Measurements from ENCODE around the gene UBTD1. TPM values are rescaled to one million over a fixed set of nuclear protein-coding genes. Genes with fewer than 3 reads are reported as not detected.
"Not testable (repeated sequence)": the region's sequence is repeated elsewhere in the genome, so short reads cannot be mapped to it uniquely, and the experiment has no call there.

Gene UBTD1
- total and polyA plus RNA-seq, 5 donors from 2014 or later, result 0.22 to 2.2 (median 1.8) TPM

DNA sequence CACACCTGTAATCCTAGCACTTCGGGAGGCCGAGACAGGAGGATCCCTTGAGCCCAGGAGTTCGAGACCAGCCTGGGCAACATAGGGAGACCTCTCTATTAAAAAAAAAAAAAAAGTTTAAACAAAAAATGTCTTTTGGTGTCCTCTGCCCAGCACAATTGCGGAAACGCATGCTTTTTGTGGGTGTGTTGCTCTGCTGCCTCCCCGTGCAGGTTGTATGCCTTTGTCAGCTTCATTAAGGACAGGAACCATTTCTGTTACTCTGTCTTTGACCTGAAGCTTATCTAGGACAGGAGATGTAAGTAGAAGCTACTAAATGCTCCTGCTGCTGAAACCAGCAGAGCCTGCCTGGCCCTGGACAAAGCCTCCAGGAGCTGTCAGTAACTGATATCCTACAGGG is 52.5 kb downstream of the UBTD1 start:
- H3K27ac Mint-ChIP-seq, result no peak overlapping the region
- Histone ChIP-seq H3K4me3 (ENCODE audit: low read depth, low read length) (no peak overlapping the region), H3K27me3 (ENCODE audit: control insufficient read depth, insufficient read depth, low read length) (no peaks in the 10 kb centered on the region), H3K9me3 (ENCODE audit: control insufficient read depth in 2 of 2, low read length in 2 of 2) (no peaks in the 10 kb centered on the region), H3K27ac (ENCODE audit: insufficient read depth, low read length, poor library complexity, severe bottlenecking) (no peak overlapping the region), H3K36me3 (ENCODE audit: control insufficient read depth, insufficient read depth, low read length) (no peaks in the 10 kb centered on the region), H3K4me1 (ENCODE audit: control insufficient read depth, insufficient read depth, low read length, poor library complexity, severe bottlenecking) (no peaks in the 10 kb centered on the region)
- no peak overlapping the region for H3K4me3 Mint-ChIP-seq
- ATAC-seq (ENCODE audit: low read depth in 2 of 2) (no peak), DNase-seq (no peak)
- H3K27me3 Mint-ChIP-seq, result no peaks in the 10 kb centered on the region
- peaks cover 0 to 4% (median 2%) of the 10 kb centered on the region in 4 donors for H3K4me1 Mint-ChIP-seq
- no peaks in the 10 kb centered on the region for H3K36me3 Mint-ChIP-seq
- peaks cover 0 to 7% (median 0%) of the 10 kb centered on the region in 7 donors for H3K9me3 Mint-ChIP-seq

- Mint-ChIP-seq H3K9me3 (peaks cover 0 to 7% (median 0%) of the 10 kb centered on the region in 7 donors), H3K4me1 (peaks cover 0 to 4% (median 2%) of the 10 kb centered on the region in 4 donors), H3K36me3 (no peaks in the 10 kb centered on the region), H3K27me3 (no peaks in the 10 kb centered on the region), H3K4me3 (no peak overlapping the region), H3K27ac (no peak overlapping the region)
- Histone ChIP-seq H3K9me3 (ENCODE audit: control insufficient read depth in 2 of 2, low read length in 2 of 2) (no peaks in the 10 kb centered on the region), H3K27ac (ENCODE audit: insufficient read depth, low read length, poor library complexity, severe bottlenecking) (no peak overlapping the region), H3K27me3 (ENCODE audit: control insufficient read depth, insufficient read depth, low read length) (no peaks in the 10 kb centered on the region), H3K36me3 (ENCODE audit: control insufficient read depth, insufficient read depth, low read length) (no peaks in the 10 kb centered on the region), H3K4me3 (ENCODE audit: low read depth, low read length) (no peak overlapping the region), H3K4me1 (ENCODE audit: control insufficient read depth, insufficient read depth, low read length, poor library complexity, severe bottlenecking) (no peaks in the 10 kb centered on the region)
- peak; percentile 16 to 68 (median 44) for DNase-seq
- peak; percentile 72 to 80 for ATAC-seq (ENCODE audit: low read depth in 2 of 2)
Measured at GRCh38 chr10:97553575-97554031, 54.9 kb downstream of the UBTD1 start.

DNA sequence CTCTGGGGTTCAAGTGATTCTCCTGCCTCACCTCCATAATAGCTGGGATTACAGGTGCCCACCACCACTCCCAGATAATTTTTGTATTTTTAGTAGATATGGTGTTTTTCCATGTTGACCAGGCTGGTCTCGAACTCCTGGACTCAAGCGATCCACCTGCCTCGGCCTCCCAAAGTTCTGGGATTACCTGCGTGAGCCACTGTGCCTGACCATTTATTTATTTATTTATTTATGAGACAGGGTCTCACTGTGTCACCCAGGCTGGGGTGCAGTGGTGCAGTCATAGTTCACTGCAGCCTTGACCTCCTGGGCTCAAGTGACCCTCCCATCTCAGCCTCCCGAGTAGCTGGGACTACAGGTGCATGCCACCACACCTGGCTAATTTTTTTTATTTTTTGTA is 55.6 kb downstream of the UBTD1 start:
- H3K27me3 Mint-ChIP-seq; ATAC-seq (ENCODE audit: low read depth in 2 of 2); H3K36me3 Mint-ChIP-seq; H3K27me3 ChIP-seq (ENCODE audit: control insufficient read depth, insufficient read depth, low read length); H3K9me3 Mint-ChIP-seq; H3K27ac Mint-ChIP-seq; DNase-seq; H3K4me1 ChIP-seq (ENCODE audit: control insufficient read depth, insufficient read depth, low read length, poor library complexity, severe bottlenecking); H3K9me3 ChIP-seq (ENCODE audit: control insufficient read depth in 2 of 2, low read length in 2 of 2); H3K4me1 Mint-ChIP-seq; H3K4me3 Mint-ChIP-seq; H3K27ac ChIP-seq (ENCODE audit: insufficient read depth, low read length, poor library complexity, severe bottlenecking); H3K36me3 ChIP-seq (ENCODE audit: control insufficient read depth, insufficient read depth, low read length); H3K4me3 ChIP-seq (ENCODE audit: low read depth, low read length): not testable (repeated sequence)

GRCh38 chr10:97555541-97555940 is 56.8 kb downstream of the UBTD1 start:
- not testable (repeated sequence) for H3K36me3 ChIP-seq (ENCODE audit: control insufficient read depth, insufficient read depth, low read length); H3K9me3 Mint-ChIP-seq; DNase-seq; H3K27ac ChIP-seq (ENCODE audit: insufficient read depth, low read length, poor library complexity, severe bottlenecking); H3K36me3 Mint-ChIP-seq; H3K4me1 Mint-ChIP-seq; H3K27me3 ChIP-seq (ENCODE audit: control insufficient read depth, insufficient read depth, low read length); H3K27ac Mint-ChIP-seq; H3K27me3 Mint-ChIP-seq; H3K4me1 ChIP-seq (ENCODE audit: control insufficient read depth, insufficient read depth, low read length, poor library complexity, severe bottlenecking); H3K9me3 ChIP-seq (ENCODE audit: control insufficient read depth in 2 of 2, low read length in 2 of 2); ATAC-seq (ENCODE audit: low read depth in 2 of 2); H3K4me3 ChIP-seq (ENCODE audit: low read depth, low read length); H3K4me3 Mint-ChIP-seq

DNA sequence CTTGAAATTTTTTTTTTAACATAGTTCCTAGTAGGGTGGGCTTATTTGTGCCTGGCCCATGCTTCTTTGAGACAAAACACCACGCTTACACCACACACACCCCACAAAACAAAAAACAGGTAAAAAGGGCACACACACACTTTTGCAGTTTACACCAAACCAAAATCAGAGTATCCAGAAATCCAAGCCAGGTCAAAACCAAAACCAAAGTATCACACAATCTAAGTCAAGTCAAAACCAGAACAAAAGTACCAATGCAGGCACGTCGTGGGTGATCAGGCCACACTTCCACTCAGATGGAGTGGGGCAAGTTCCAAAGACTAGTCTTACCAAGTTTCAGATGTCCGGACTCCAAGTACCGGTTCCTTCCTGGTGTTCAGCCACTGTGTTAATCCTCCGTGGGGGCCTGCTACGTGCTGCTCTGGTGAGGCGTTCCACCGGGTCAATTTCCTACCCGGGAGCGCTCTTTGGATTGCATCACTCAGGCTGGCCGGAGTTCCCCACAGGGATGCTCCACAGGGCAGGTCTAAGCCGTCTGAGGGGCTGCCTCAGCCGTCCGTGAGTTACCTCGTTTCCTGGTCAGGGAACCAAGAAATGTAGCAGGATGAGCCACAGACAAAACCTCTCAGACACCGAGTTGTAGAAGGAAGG is 62.1 kb downstream of the UBTD1 start:
- H3K27me3 Mint-ChIP-seq; H3K4me3 Mint-ChIP-seq; H3K4me1 ChIP-seq (ENCODE audit: control insufficient read depth, insufficient read depth, low read length, poor library complexity, severe bottlenecking); ATAC-seq (ENCODE audit: low read depth in 2 of 2); H3K4me3 ChIP-seq (ENCODE audit: low read depth, low read length); H3K4me1 Mint-ChIP-seq; H3K27ac Mint-ChIP-seq; H3K9me3 ChIP-seq (ENCODE audit: control insufficient read depth in 2 of 2, low read length in 2 of 2); H3K27ac ChIP-seq (ENCODE audit: insufficient read depth, low read length, poor library complexity, severe bottlenecking); H3K36me3 Mint-ChIP-seq; H3K36me3 ChIP-seq (ENCODE audit: control insufficient read depth, insufficient read depth, low read length); H3K9me3 Mint-ChIP-seq; DNase-seq; H3K27me3 ChIP-seq (ENCODE audit: control insufficient read depth, insufficient read depth, low read length): not testable (repeated sequence)

- H3K4me3 Mint-ChIP-seq, result not testable (repeated sequence)
Measured at GRCh38 chr10:97561386-97562077, 62.8 kb downstream of the UBTD1 start.

DNA sequence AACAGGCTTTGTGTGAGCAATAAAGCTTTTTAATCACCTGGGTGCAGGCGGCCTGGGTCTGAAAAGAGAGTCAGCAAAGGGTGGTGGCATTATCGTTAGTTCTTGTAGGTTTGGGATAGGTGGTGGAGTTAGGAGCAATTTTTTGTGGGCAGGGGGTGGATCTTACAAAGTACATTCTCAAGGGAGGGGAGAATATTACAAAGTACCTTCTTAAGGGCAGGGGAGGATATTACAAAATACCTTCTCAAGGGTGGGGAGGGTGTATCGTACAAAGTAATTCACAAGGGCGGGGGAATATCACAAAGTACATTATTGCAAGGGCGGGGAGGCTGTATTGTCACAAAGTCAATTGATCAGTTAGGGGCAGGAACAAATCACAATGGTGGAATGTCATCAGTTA is 63.6 kb downstream of the UBTD1 start:
- not testable (repeated sequence) for H3K4me3 Mint-ChIP-seq; H3K4me1 Mint-ChIP-seq; ATAC-seq (ENCODE audit: low read depth in 2 of 2); H3K27ac ChIP-seq (ENCODE audit: insufficient read depth, low read length, poor library complexity, severe bottlenecking); H3K9me3 Mint-ChIP-seq; H3K9me3 ChIP-seq (ENCODE audit: control insufficient read depth in 2 of 2, low read length in 2 of 2); H3K4me3 ChIP-seq (ENCODE audit: low read depth, low read length); H3K27me3 ChIP-seq (ENCODE audit: control insufficient read depth, insufficient read depth, low read length); H3K36me3 Mint-ChIP-seq; DNase-seq; H3K36me3 ChIP-seq (ENCODE audit: control insufficient read depth, insufficient read depth, low read length); H3K4me1 ChIP-seq (ENCODE audit: control insufficient read depth, insufficient read depth, low read length, poor library complexity, severe bottlenecking); H3K27ac Mint-ChIP-seq; H3K27me3 Mint-ChIP-seq

More at GRCh38 chr10:97561386-97562077, 62.8 kb downstream of the UBTD1 start:
- not testable (repeated sequence) for H3K27ac Mint-ChIP-seq; H3K9me3 ChIP-seq (ENCODE audit: control insufficient read depth in 2 of 2, low read length in 2 of 2); H3K36me3 ChIP-seq (ENCODE audit: control insufficient read depth, insufficient read depth, low read length); H3K36me3 Mint-ChIP-seq; H3K27me3 ChIP-seq (ENCODE audit: control insufficient read depth, insufficient read depth, low read length); DNase-seq; H3K4me1 Mint-ChIP-seq; H3K27me3 Mint-ChIP-seq; ATAC-seq (ENCODE audit: low read depth in 2 of 2); H3K4me3 ChIP-seq (ENCODE audit: low read depth, low read length); H3K4me1 ChIP-seq (ENCODE audit: control insufficient read depth, insufficient read depth, low read length, poor library complexity, severe bottlenecking); H3K9me3 Mint-ChIP-seq; H3K27ac ChIP-seq (ENCODE audit: insufficient read depth, low read length, poor library complexity, severe bottlenecking)

DNA sequence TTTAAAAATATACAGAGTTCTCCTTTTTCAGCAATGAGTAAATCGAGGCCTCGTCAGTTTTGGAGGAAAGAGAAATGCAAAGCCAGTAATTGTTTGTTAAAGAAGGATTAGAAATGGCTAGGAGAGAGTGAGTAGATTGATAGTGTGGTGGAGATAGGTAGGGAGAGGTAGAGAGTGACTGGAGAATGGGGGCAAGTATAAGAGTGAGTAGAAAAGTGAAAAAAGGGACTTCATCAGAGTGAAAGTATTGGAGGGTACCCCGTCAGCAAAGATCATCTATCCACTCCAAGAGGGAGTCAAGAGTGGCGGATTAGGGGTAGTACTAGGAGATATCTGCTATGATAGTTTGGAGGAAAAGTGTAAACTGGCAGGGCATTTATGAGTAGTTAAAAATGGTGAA is 64.6 kb downstream of the UBTD1 start:
- no peak overlapping the region for H3K4me3 Mint-ChIP-seq
- Histone ChIP-seq H3K4me1 (ENCODE audit: control insufficient read depth, insufficient read depth, low read length, poor library complexity, severe bottlenecking) (no peaks in the 10 kb centered on the region), H3K9me3 (ENCODE audit: control insufficient read depth in 2 of 2, low read length in 2 of 2) (no peaks in the 10 kb centered on the region), H3K27ac (ENCODE audit: insufficient read depth, low read length, poor library complexity, severe bottlenecking) (no peak overlapping the region), H3K36me3 (ENCODE audit: control insufficient read depth, insufficient read depth, low read length) (no peaks in the 10 kb centered on the region), H3K27me3 (ENCODE audit: control insufficient read depth, insufficient read depth, low read length) (no peaks in the 10 kb centered on the region), H3K4me3 (ENCODE audit: low read depth, low read length) (no peak overlapping the region)
- no peaks in the 10 kb centered on the region for H3K27me3 Mint-ChIP-seq
- DNase-seq (no peak), ATAC-seq (ENCODE audit: low read depth in 2 of 2) (no peak)
- no peak overlapping the region for H3K27ac Mint-ChIP-seq
- no peaks in the 10 kb centered on the region for H3K36me3 Mint-ChIP-seq
- H3K9me3 Mint-ChIP-seq, result peaks cover 0 to 1% (median 0%) of the 10 kb centered on the region in 7 donors
- no peaks in the 10 kb centered on the region for H3K4me1 Mint-ChIP-seq
